Mucosa of descending colon (tissue), 3 donors: ENCODE data around the gene CCL24. TPM values are rescaled to one million over a fixed set of nuclear protein-coding genes. Genes with fewer than 3 reads are reported as not detected.
"Not testable (repeated sequence)": the region's sequence is repeated elsewhere in the genome, so short reads cannot be mapped to it uniquely, and the experiment has no call there.

Experiments
- ATAC-seq: fragments of 200-7000 bp; cut with Tn5 transposase; one replicate; pipeline ENCODE4 v1.9.1; 2020; ENCODE audit warnings: mild to moderate bottlenecking, moderate library complexity
- DNase-seq, 3 donors: peaks; one replicate each; pipeline ENCODE4 v3.0.0-alpha.2; 2020
- H3K36me3 ChIP-seq: fragments of 200-600 bp; one replicate; pipeline ENCODE4 v1.8.0; 2021; ENCODE audit warnings: low read depth, mild to moderate bottlenecking
- H3K4me1 ChIP-seq: fragments of 200-600 bp; one replicate; pipeline ENCODE4 v1.8.0; 2021; ENCODE audit warnings: low read depth, mild to moderate bottlenecking
- H3K4me3 ChIP-seq: fragments of 200-600 bp; one replicate; pipeline ENCODE4 v1.8.0; 2021; ENCODE audit warnings: mild to moderate bottlenecking
- H3K9me3 ChIP-seq: fragments of 200-600 bp; one replicate; pipeline ENCODE4 v1.8.0; 2021; ENCODE audit warnings: mild to moderate bottlenecking
- intact Hi-C, 2 donors: fragments of 100-400 bp; cut with DNase I in 1 of 2; cut with micrococcal nuclease in 1 of 2; formaldehyde crosslinking; loops; one replicate each; pipeline versions ENCODE4 v1.11.0 to v1.11.1; 2022; cut with DNase I, micrococcal nuclease
- total RNA-seq, 3 donors: library from RNA; stranded (reverse); fragmentation: NEBNext Ultra II Directional in 2 of 3; extraction: Animal tissue kit (Norgen Biotek cat#: 25700) in 2 of 3; gene quantifications; one replicate each; pipeline versions ENCODE4 v1.2.1 to v1.2.4, GENCODE V29; 2021 to 2023
- TF ChIP-seq, protein P1 (sequence below): fragments of 200-600 bp; IDR thresholded peaks from one replicate; pipeline ENCODE4 v1.8.0; 2022; ENCODE audit warnings: antibody characterized with exemption, mild to moderate bottlenecking
- donor health status: DM: no; HTN: no; CAD: no; lungs with moderate emphysema.
- donor health status: DM: no; HTN: no; CAD: no.
- donor health status: DM: no; HTN: yes; CAD: no.

CCL24 gene
- total RNA-seq, 3 donors from 2014 or later, result 3.4 to 25.6 (median 6.9) TPM

DNA sequence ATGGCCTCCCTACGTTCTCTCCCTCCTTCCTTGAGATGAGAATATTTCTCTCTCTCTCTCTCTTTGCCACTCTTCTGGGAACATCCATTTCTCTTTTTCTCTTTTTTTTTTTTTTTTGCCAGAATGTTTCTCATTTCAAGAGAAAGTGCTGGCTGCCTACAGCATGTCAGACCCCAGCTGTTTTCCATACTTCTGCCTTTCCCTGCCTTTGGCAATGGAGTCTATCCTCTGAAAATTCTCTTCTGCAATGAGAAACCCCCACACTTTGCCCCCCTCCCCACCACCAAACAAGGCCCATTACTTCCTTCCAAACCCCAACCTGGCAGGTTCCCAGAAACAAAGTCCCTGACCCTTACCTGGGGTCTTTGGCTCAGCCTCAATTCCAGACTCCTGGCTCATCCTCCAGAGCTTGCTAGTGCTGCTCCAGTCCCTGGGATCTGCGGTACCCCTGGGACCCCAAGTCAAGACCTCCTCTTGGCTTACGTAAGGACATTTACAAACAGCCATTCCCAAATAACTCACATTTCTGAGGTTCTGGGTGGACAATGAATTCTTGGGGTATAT is 24.2 kb downstream of the CCL24 start:
- intact Hi-C loops, result no loop called here
- TF ChIP-seq, protein P1, sequence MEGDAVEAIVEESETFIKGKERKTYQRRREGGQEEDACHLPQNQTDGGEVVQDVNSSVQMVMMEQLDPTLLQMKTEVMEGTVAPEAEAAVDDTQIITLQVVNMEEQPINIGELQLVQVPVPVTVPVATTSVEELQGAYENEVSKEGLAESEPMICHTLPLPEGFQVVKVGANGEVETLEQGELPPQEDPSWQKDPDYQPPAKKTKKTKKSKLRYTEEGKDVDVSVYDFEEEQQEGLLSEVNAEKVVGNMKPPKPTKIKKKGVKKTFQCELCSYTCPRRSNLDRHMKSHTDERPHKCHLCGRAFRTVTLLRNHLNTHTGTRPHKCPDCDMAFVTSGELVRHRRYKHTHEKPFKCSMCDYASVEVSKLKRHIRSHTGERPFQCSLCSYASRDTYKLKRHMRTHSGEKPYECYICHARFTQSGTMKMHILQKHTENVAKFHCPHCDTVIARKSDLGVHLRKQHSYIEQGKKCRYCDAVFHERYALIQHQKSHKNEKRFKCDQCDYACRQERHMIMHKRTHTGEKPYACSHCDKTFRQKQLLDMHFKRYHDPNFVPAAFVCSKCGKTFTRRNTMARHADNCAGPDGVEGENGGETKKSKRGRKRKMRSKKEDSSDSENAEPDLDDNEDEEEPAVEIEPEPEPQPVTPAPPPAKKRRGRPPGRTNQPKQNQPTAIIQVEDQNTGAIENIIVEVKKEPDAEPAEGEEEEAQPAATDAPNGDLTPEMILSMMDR, result no peak
- ATAC-seq (no peak), DNase-seq (no peak)
- Histone ChIP-seq H3K4me3 (no peak overlapping the region), H3K9me3 (no peaks in the 10 kb centered on the region), H3K4me1 (peaks cover 9% of the 10 kb centered on the region), H3K36me3 (no peaks in the 10 kb centered on the region)

DNA sequence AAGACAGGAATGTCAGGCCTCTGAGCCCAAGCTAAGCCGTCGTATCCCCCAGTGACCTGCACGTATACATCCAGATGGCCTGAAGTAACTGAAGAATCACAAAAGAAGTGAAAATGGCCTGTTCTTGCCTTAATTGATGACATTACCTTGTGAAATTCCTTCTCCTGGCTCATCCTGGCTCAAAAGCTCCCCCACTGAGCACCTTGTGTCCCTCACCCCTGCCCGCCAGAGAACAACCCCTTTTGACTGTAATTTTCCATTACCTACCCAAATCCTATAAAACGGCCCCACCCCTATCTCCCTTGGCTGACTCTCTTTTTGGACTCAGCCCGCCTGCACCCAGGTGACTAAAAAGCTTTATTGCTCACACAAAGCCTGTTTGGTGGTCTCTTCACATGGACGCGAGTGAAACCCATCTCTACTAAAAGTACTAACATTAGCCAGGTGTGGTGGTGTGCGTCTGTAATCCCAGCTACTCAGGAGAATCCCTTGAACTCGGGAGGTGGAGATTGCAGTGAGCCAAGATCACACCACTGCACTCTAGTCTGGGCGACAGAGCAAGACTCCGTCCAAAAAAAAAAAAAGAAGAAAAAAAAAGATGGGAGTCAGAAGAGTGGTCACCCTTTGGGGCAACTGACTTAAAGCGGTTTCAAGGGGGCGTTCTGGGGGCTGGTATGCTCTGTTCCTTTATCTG is 25.3 kb downstream of the CCL24 start:
- intact Hi-C loops, DNase-seq, H3K9me3 ChIP-seq, H3K4me1 ChIP-seq, ATAC-seq, H3K4me3 ChIP-seq, H3K36me3 ChIP-seq: not testable (repeated sequence)

DNA sequence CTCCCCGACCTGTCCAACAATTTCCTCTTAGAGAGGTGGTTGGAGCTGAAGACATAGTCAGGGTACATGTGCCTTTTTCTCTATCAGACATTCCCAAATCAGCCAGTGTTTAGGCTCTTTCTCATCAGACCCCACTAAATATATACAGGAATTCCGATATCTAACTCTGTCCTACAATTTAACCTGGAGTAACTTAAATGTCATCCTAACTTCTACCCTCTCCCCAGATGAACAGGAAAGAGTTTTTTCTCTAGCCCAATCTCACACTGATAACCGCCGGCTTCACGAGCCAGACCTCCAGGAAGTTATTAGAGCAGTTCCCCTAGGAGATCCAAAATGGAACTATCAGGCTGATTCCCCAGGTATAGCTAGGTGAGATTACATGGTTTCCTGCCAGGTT is 30.5 kb downstream of the CCL24 start:
- intact Hi-C loops, ATAC-seq, DNase-seq, H3K4me3 ChIP-seq, H3K4me1 ChIP-seq, H3K36me3 ChIP-seq, H3K9me3 ChIP-seq: not testable (repeated sequence)

DNA sequence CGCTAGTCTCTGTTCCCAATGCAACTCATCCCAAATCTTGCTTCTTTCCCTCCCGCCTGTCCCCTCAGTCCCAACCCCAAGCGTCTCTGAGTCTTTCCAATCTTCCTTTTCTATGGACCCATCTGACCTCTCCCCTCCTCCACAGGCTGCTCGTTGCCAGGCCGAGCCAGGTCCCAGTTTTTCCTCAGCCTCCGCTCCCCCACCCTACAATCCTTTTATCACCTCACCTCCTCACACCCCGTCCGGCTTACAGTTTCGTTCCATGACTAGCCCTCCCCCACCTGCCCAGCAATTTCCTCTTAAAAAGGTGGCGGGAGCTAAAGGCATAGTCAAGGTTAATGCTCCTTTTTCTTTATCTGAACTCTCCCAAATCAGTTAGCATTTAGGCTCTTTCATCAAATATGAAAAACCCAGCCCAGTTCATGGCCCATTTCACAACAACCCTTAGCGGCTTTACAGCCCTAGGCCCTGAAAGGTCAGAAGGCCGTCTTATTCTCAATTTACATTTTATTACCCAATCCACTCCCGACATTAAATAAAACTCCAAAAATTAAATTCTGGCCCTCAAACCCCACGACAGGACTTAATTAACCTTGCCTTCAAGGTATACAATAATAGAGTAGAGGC is 32.8 kb downstream of the CCL24 start:
- ATAC-seq, H3K36me3 ChIP-seq, H3K4me3 ChIP-seq, intact Hi-C loops, H3K9me3 ChIP-seq, H3K4me1 ChIP-seq: not testable (repeated sequence)
- DNase-seq, result peak in 1 of 3 donors; percentile 31

DNA sequence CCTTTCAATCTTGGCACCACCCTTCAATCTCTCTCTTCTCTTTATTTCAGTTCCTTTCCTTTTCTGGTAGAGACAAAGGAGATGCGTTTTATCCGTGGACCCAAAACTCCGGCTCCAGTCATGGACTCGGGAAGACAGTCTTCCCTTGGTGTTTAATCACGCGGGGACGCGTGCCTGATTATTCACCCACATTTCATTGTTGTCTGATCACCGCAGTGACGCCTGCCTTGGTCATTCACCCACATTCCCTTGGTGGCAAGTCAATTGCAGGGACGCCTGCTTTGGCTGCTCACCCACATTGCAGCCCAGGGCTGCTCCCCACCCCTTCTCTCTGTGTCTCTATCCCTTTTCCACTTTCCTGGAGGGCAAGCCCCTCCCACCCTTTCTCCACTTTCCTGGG is 34.1 kb downstream of the CCL24 start:
- H3K36me3 ChIP-seq, DNase-seq, H3K4me3 ChIP-seq, H3K4me1 ChIP-seq, H3K9me3 ChIP-seq, intact Hi-C loops, ATAC-seq: not testable (repeated sequence)

DNA sequence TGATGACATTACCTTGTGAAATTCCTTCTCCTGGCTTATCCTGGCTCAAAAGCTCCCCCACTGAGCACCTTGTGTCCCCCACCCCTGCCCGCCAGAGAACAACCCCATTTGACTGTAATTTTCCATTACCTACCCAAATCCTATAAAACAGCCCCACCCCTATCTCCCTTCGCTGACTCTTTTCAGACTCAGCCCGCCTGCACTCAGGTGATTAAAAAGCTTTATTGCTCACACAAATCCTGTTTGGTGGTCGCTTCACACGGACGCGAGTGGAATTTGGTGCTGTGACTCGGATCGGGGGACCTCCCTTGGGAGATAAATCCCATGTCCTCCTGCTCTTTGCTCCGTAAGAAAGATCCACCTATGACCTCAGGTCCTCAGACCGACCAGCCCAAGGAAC is 34.6 kb downstream of the CCL24 start:
- H3K9me3 ChIP-seq, H3K4me3 ChIP-seq, ATAC-seq, intact Hi-C loops, H3K36me3 ChIP-seq, H3K4me1 ChIP-seq, DNase-seq: not testable (repeated sequence)

DNA sequence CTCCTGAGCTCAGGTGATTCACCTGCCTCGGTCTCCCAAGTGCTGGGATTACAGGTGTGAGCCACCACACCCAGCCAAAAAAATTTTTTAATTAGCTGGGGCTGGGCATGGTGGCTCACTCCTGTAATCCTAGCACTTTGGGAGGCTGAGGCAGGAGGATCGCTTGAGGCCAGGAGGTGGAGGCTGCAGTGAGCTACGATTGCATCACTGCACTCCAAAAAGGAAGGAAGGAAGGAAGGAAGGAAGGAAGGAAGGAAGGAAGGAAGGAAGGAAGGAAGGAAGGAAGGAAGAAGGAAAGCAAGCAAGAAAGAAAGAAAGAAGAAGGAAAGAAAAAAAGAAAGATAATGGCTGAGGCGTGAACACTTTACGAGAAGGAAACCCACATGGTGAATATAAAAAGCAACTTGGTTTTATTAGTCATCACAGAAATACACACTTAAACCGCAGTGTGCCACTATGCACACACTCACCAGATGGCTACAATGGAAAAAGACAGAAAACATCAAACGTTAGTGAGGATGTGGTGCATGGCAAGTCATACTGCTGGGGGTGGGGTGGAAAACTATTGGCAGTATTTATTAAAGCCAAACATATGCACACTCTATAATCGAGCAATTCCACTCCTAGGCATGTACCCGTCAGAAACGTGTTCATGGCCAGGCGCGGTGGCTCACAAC is 37.2 kb downstream of the CCL24 start:
- peak; percentile 89 for ATAC-seq
- intact Hi-C loops, result no loop called here

DNA sequence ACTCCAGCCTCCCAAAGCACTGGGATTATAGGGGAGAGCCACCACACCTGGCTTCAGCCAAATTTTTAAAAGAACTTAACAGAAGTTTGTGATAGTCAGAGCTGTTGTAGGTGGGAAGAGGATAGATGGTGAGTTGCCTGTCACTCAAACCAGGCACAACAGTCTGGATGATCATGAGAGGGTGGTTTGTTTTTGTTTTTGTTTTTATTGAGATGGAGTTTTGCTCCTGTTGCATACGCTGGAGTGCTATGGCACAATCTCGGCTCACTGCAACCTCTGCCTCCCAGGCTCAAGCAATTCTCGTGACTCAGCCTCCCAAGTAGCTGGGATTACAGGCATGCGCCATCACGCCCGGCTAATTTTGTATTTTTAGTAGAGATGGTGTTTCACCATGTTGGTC is 39.6 kb downstream of the CCL24 start:
- ATAC-seq, intact Hi-C loops: not testable (repeated sequence)

More for the DNA sequence above, 37.2 kb downstream of the CCL24 start:
- DNase-seq, result no peak
- Histone ChIP-seq H3K9me3 (no peaks in the 10 kb centered on the region), H3K36me3 (no peaks in the 10 kb centered on the region), H3K4me3 (no peak overlapping the region), H3K4me1 (peaks cover 4% of the 10 kb centered on the region)
- TF ChIP-seq, protein P1, result no peak

More for the DNA sequence above, 39.6 kb downstream of the CCL24 start:
- not testable (repeated sequence) for H3K36me3 ChIP-seq, H3K9me3 ChIP-seq, H3K4me1 ChIP-seq, H3K4me3 ChIP-seq, DNase-seq
